IPS-20b (cell line): ENCODE results near the gene GLB1L.
"Not testable (repeated sequence)": the region's sequence is repeated elsewhere in the genome, so short reads cannot be mapped to it uniquely, and the experiment has no call there.

Experiments used
- H3K27ac ChIP-seq: one replicate; pipeline ENCODE4 v1.5.1; 2013; ENCODE audit warnings: low read length
- H3K27me3 ChIP-seq: 2 replicates; pipeline ENCODE4 v1.6.1; 2013; ENCODE audit warnings: mild to moderate bottlenecking, low read length, inconsistent platforms; ENCODE audit not compliant: insufficient read depth
- H3K36me3 ChIP-seq: 2 replicates; pipeline ENCODE4 v1.6.1; 2013; ENCODE audit warnings: low read depth, mild to moderate bottlenecking, inconsistent platforms, low read length, moderate library complexity; ENCODE audit not compliant: insufficient read depth
- H3K4me1 ChIP-seq: 2 replicates; pipeline ENCODE4 v1.6.1; 2013; ENCODE audit warnings: mild to moderate bottlenecking, control low read depth, inconsistent platforms, low read length, moderate library complexity; ENCODE audit not compliant: insufficient read depth
- H3K4me3 ChIP-seq: 2 replicates; pipeline ENCODE4 v1.5.1; 2013; ENCODE audit warnings: mild to moderate bottlenecking, low read length, inconsistent platforms
- H3K9ac ChIP-seq: 2 replicates; pipeline ENCODE4 v1.6.1; 2013; ENCODE audit warnings: low read depth, mild to moderate bottlenecking, inconsistent platforms, low read length, moderate library complexity
- H3K9me3 ChIP-seq: 2 replicates; pipeline ENCODE4 v1.6.1; 2013; ENCODE audit warnings: mild to moderate bottlenecking, low read depth, low read length, inconsistent platforms; ENCODE audit not compliant: insufficient read depth

The GLB1L gene

DNA sequence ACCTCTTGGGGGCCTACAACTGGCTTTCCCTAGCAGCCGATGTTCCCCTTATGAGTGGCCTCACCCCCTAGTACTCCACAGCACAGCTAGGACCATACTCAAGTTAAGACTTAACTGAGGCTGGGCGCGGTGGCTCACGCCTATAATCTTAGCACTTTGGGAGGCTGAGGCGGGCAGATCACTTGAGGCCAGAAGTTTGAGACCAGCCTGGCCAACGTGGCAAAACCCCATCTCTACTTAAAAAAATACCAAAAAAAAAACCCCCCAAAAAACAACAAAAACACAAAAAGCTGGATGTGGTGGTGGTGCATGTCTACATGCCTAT, 41.8 kb upstream of the GLB1L start:
- not testable (repeated sequence) for H3K4me3 ChIP-seq, H3K9me3 ChIP-seq, H3K36me3 ChIP-seq, H3K9ac ChIP-seq, H3K4me1 ChIP-seq, H3K27me3 ChIP-seq, H3K27ac ChIP-seq

DNA sequence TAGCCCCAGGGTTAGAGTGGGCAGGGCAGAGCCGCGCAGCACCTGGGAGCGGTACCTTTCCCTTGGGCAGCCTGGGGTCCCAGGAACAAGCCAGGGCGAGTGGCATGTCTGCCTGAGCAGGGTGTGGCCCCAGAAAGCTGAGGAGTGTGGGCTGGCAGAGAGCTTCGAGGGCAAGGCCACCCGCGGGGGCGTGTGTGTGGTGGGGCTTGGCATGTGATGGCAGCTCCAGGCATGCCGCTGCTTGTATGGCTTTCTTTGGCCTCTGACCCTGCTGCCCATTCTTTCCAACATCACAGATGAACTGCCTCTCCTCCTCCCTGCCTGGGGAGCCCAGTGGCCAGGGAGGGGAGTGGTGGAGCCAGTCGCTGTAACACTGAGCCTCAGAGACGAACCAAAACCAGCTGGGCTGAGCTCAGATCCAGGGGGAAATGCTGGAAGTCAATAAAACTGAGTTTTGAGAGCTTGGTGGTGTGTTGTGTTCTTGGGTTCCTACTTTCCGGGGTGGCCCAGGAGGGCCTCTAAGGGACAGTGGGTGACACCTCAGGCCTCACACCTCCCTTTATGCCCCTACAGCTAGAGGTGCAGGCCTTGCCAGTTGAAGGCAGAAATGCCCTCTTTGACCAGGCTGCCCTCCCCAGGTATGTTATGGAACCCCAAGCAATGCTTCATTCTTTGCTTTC, 41.3 kb upstream of the GLB1L start:
- H3K27me3 ChIP-seq = peaks cover 4% of the 10 kb centered on the region; the same call in 1 of the 2 replicates
- no peaks in the 10 kb centered on the region for H3K4me1 ChIP-seq
- no peak overlapping the region for H3K27ac ChIP-seq
- no peak overlapping the region for H3K9ac ChIP-seq
- H3K9me3 ChIP-seq = no peaks in the 10 kb centered on the region
- no peak overlapping the region for H3K4me3 ChIP-seq
- H3K36me3 ChIP-seq = peaks cover 8% of the 10 kb centered on the region; the same call in 1 of the 2 replicates

DNA sequence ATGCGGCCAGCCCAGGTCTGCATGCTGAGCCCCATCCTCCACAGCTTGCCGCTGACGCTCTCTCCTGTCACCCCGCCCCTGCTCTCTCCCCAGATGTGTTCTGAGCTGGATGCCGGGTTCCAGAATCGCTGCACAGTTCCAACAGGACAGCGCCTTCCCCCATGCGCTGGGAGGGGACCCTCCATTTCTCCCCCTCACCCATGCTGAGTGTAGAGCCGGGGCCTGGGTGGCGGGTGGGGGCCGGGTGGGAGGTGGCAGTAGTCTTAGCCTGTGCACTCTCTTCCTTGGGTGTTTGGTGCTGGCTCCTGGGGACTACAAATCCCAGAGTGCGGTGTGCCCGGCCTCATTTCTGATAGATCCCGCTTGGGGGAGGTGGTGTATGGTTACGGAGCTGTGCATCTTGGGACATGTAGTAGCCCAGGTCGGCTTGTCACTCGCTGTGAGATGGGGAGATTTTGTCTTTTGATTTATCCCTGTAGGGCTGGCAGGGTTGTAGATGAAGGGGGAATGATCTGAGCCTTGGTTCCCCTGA, 40.7 kb upstream of the GLB1L start:
- Histone ChIP-seq H3K9me3 (no peaks in the 10 kb centered on the region), H3K4me3 (no peak overlapping the region), H3K27ac (no peak overlapping the region), H3K9ac (no peak overlapping the region), H3K27me3 (no peaks in the 10 kb centered on the region), H3K36me3 (peaks cover 11% of the 10 kb centered on the region; the same call in 1 of the 2 replicates), H3K4me1 (no peaks in the 10 kb centered on the region)

DNA sequence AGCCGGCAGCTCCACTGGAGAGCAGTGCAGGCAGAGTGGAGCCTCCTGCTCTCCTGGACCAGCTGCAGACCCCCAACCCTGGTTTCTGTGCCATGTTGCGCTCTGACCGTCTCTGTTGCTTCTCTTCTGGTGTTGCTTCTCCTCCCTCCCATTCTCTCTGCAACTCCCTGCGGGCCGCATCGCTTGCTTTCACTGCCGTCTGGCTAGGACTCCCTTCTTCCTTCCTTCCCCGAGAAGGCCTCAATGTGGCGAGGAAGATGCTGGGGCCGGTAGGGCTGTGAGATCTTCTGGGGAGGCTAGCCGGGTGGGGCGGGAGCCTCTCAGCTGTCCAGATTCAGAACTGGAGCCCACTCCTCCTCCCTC, 40.1 kb upstream of the GLB1L start:
- H3K4me3 ChIP-seq = no peak overlapping the region
- no peaks in the 10 kb centered on the region for H3K27me3 ChIP-seq
- peaks cover 2% of the 10 kb centered on the region; the same call in 1 of the 2 replicates for H3K4me1 ChIP-seq
- no peak overlapping the region for H3K27ac ChIP-seq
- no peak overlapping the region for H3K9ac ChIP-seq
- peaks cover 14% of the 10 kb centered on the region; the same call in 1 of the 2 replicates for H3K36me3 ChIP-seq
- H3K9me3 ChIP-seq = no peaks in the 10 kb centered on the region

DNA sequence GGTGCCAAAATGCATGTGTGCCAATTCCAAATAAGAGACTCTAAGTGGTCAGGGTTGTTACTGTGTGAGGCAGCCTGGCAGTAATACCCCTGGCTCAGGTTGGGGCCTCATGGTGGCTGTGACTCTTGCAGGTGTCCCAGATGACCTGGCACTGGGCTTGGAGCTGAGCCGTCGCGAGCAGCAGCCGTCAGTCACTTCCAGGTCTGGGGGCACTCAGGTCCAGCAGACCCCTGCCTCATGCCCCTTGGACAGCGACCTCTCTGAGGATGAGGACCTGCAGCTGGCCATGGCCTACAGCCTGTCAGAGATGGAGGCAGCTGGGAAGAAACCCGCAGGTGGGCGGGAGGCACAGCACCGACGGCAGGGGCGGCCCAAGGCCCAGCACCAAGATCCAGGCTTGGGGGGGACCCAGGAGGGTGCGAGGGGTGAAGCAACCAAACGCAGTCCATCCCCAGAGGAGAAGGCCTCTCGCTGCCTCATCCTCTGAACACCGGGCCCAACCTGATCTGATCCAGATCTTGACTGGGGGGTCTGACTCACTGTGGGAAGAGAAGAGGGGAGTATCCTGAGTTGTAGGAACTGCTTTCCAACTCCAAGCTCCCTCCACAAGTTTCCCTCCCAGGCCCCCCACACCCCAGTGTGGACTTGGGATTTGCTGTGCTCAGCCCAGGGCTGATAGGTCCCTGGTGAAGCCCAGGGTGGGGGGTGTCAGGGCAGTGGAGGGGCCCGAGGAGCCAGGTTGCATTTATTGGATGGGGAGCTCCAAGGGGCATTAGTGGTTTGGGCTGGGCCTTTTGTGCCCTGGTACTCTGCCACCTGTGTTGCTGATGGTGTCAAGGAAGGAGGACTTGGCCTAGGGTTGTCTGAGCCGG, 39.5 kb upstream of the GLB1L start:
- Histone ChIP-seq H3K9ac (no peak overlapping the region), H3K27me3 (no peaks in the 10 kb centered on the region), H3K27ac (no peak overlapping the region), H3K36me3 (peaks cover 14% of the 10 kb centered on the region; the same call in 1 of the 2 replicates), H3K4me3 (no peak overlapping the region), H3K9me3 (no peaks in the 10 kb centered on the region), H3K4me1 (peaks cover 4% of the 10 kb centered on the region)

DNA sequence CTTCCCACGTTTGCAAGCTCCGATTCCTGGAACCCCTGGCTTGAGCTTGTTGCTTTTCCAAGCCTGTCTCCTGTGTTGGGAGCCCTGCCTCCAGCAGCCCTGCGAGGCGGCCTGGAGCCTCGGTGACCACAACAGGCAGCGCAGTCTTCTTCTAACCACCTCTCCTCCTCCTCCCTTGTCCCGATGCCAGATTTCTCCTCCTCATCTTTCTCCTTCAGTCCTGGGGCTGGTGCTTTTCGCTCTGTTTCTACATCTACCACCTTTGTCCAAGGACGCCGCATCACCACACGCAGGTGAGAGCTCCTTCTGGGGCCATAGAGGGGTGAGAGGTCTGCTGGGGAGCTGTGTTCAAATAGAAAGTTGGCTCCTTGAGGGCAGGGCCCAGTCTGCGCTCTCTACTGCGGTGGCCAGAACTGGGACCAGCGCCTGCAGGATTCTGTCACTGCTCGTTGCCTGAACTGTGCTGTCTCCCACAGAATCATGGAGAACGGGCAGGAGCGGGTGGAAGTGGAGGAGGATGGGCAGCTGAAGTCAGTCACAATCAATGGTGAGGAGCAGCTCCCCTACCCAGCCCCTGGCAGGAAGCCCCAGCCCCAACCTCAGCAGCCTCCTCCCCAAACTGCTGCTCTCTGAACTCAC, 37.8 kb upstream of the GLB1L start:
- Histone ChIP-seq H3K4me3 (no peak overlapping the region), H3K9me3 (no peaks in the 10 kb centered on the region), H3K27ac (no peak overlapping the region), H3K9ac (no peak overlapping the region), H3K36me3 (peaks cover 14% of the 10 kb centered on the region; the same call in 1 of the 2 replicates), H3K4me1 (peaks cover 12% of the 10 kb centered on the region), H3K27me3 (peaks cover 7% of the 10 kb centered on the region; the same call in 1 of the 2 replicates)

DNA sequence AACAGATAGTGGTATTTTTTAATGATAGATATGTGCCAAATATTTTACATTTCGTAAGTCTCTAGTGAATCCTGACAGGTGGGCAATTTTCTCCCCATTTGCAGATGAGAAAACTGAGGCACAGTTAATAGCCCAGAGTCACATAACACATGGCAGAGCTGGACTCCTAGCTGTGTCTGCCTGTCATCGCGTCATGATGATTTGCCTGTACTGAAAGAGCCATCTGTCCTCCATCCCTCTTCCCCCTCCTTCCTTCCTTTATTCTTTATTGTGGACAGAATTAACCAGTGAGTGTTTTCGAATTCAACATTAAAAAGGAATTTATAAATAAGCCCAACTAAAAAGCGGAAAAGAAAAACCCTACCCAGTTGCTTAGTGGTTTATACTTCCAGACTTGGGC, 37.1 kb upstream of the GLB1L start:
- Histone ChIP-seq H3K27ac (no peak overlapping the region), H3K4me3 (no peak overlapping the region), H3K9me3 (no peaks in the 10 kb centered on the region), H3K36me3 (peaks cover 14% of the 10 kb centered on the region; the same call in 1 of the 2 replicates), H3K9ac (no peak overlapping the region), H3K27me3 (peaks cover 9% of the 10 kb centered on the region; the same call in 1 of the 2 replicates), H3K4me1 (peaks cover 15% of the 10 kb centered on the region)

DNA sequence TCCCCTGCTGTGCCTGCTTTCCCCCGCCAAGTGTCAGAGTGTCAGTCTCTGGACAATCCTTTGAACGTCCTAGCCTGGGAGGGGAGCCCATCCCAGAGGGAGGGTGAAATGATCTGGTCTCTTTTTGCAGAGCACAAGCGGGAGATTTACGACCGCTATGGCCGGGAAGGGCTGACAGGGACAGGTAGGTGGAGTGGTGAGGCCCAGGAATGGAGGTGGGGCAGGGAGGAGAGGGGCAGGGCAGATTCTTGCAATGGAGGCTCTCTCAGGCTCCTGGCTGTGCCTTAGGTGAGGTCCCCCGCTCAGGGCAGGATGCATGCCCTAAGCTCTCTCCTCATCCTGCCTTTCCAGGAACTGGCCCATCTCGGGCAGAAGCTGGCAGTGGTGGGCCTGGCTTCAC, 36.3 kb upstream of the GLB1L start:
- Histone ChIP-seq H3K27ac (no peak overlapping the region), H3K9ac (no peak overlapping the region), H3K36me3 (peaks cover 14% of the 10 kb centered on the region; the same call in 1 of the 2 replicates), H3K27me3 (peaks cover 9% of the 10 kb centered on the region; the same call in 1 of the 2 replicates), H3K4me3 (no peak overlapping the region), H3K4me1 (peaks cover 19% of the 10 kb centered on the region), H3K9me3 (no peaks in the 10 kb centered on the region)

DNA sequence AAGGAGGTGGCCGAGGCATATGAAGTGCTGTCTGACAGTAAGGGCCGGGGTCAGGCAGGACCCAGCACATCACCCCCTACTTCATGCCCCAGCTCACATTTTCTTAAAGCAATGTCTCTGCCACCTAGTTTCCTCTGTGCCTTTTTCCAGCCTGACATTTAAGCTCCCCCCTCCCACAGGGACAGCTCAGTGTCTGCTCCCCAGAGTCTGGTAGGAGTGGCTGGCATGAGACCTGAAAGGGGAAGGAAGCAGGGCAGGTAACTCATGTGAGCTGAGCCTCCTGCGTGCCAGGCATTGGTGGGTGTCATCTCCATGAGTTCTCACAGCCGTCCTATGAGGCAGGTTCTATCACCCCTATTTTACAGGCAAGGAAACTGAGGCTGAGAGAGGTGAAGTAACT, 35.4 kb upstream of the GLB1L start:
- Histone ChIP-seq H3K4me3 (no peak overlapping the region), H3K4me1 (peaks cover 19% of the 10 kb centered on the region), H3K9me3 (no peaks in the 10 kb centered on the region), H3K36me3 (peaks cover 14% of the 10 kb centered on the region; the same call in 1 of the 2 replicates), H3K27ac (no peak overlapping the region), H3K27me3 (peaks cover 9% of the 10 kb centered on the region; the same call in 1 of the 2 replicates), H3K9ac (no peak overlapping the region)

DNA sequence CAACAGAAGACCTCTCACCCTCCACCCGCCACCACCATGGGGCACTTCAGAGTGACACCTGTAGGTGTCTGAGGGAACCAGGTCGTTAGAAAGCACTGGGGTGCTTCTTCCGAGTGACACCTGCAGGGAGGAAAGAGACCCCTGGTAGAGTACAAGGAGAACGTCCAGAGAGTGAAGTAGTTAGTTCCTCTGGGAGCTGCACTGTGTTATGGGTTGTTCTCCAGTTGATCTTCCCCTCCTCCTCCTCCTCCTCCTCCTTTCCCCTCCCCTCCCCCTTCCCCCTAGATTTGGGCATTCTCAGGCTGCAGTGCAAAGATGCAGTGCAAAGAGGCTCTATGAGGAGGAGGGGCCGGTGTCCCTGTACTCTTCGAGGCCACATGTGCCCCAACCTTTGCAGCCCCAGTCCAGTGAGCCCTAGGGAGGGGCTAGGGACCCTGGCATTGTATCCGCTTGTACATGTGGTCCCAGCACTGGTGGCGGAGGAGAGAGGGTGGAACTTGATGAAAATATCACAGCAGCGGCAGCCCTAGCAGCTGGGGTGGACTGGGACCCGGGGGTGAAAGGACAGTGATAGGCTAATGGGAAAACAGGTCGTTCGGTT, 34.8 kb upstream of the GLB1L start:
- Histone ChIP-seq H3K27ac (no peak overlapping the region), H3K27me3 (peaks cover 9% of the 10 kb centered on the region; the same call in 1 of the 2 replicates), H3K9me3 (no peaks in the 10 kb centered on the region), H3K36me3 (peaks cover 14% of the 10 kb centered on the region; the same call in 1 of the 2 replicates), H3K9ac (peak overlapping the region; percentile 52; the same call in 1 of the 2 replicates), H3K4me1 (peaks cover 19% of the 10 kb centered on the region), H3K4me3 (peak overlapping the region; percentile 80)
